ENCODE measurements around the gene MX2.
"Not testable (repeated sequence)": the region's sequence is repeated elsewhere in the genome, so short reads cannot be mapped to it uniquely, and the experiment has no call there.

Gene MX2

DNA sequence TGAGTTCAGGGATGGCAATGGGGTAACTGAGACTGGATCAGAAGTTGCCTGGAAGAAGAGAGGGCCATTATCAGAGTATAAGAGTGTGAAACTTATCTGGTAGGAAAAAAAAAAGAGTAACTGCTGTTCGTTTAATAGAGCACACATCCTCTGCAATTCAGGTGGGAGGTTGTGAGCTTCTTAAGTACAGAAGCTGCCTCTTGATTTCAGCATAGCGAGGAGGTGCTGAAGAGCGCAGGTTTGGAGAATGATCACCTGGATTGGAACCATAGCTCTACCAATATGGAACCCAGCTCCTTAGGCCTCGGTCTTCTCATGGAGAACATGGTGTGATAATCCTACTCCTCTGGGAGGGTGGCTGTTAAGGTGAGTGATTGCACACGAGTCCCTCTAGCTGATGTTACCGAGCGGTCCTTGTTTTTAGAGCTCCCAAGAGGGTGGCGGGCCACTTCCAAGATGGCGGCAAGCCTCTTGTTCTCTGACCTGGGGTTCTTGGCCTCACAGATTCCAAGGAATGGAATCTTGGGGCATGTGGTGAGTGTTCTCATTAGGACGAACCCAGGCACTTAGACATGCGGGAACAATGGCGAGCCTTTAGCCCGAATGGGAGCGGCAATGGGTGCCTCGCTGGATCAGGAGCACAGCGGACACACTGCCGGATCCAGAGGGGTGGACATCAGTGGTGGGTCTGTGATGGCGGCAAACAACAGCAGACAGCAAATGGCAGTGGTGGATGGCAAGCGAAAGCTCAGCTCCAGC, 60.9 kb downstream of the MX2 start:
- TF ChIP-seq CTCF (IDR thresholded peaks at IDR 0.05; ENCODE audit: low read length) = no peak
- no peak for TF ChIP-seq EZH2 (optimal IDR thresholded peaks at IDR 0.05; ENCODE audit: low read depth, low read length)
- TF ChIP-seq EZH2phosphoT487 (IDR thresholded peaks at IDR 0.05; ENCODE audit: low read length) = no peak
- Histone ChIP-seq H3K9me3 (replicated peaks; ENCODE audit: insufficient read depth, low read length) (no peaks in the 10 kb centered on the region), H2AFZ (ENCODE audit: low read length) (no peak overlapping the region), H3K9ac (ENCODE audit: low read length) (no peak overlapping the region), H3K4me1 (ENCODE audit: low read length) (peaks cover 13% of the 10 kb centered on the region), H3K4me2 (ENCODE audit: low read depth, low read length) (no peak overlapping the region), H3K27ac (ENCODE audit: low read length) (no peak overlapping the region), H3K4me3 (ENCODE audit: low read length) (no peak overlapping the region), H3F3A (ENCODE audit: insufficient read depth, low read length) (peaks cover 16% of the 10 kb centered on the region; the same call in 1 of the 2 replicates), H3K36me3 (replicated peaks; ENCODE audit: insufficient read depth, low read length) (no peaks in the 10 kb centered on the region), H3K9me2 (replicated peaks; ENCODE audit: insufficient read depth, low read length) (no peaks in the 10 kb centered on the region), H3K79me2 (ENCODE audit: low read length) (no peaks in the 10 kb centered on the region), H3K27me3 (replicated peaks; ENCODE audit: insufficient read depth, low read length) (no peaks in the 10 kb centered on the region), H4K20me1 (ENCODE audit: insufficient read depth, low read length) (no peaks in the 10 kb centered on the region)
- no peak for DNase-seq

- not testable (repeated sequence) for H2AFZ ChIP-seq (ENCODE audit: low read length); DNase-seq
These were observed 61.4 kb downstream of the MX2 start for GRCh38 chr21:41423305-41423636.

GRCh38 chr21:41425588-41425953, 63.7 kb downstream of the MX2 start:
- peaks cover 5% of the 10 kb centered on the region; the same call in 1 of the 2 replicates for H3K4me1 ChIP-seq (ENCODE audit: low read length)
- peak overlapping the region; percentile 33; the same call in 1 of the 2 replicates for H3K27ac ChIP-seq (ENCODE audit: low read length)
- H4K20me1 ChIP-seq (ENCODE audit: insufficient read depth, low read length) = no peaks in the 10 kb centered on the region
- DNase-seq = no peak
- no peaks in the 10 kb centered on the region for H3K79me2 ChIP-seq (ENCODE audit: low read length)
- peak overlapping the region; percentile 75 for H3K4me3 ChIP-seq (ENCODE audit: low read length)
- H3K36me3 ChIP-seq (replicated peaks; ENCODE audit: insufficient read depth, low read length) = no peaks in the 10 kb centered on the region
- H3K9ac ChIP-seq (ENCODE audit: low read length) = peak overlapping the region; percentile 68
- TF ChIP-seq EZH2phosphoT487 (IDR thresholded peaks at IDR 0.05; ENCODE audit: low read length) (no peak), CTCF (IDR thresholded peaks at IDR 0.05; ENCODE audit: low read length) (no peak)
- H3F3A ChIP-seq (ENCODE audit: insufficient read depth, low read length) = peaks cover 9% of the 10 kb centered on the region; the same call in 1 of the 2 replicates
- H3K9me2 ChIP-seq (replicated peaks; ENCODE audit: insufficient read depth, low read length) = no peaks in the 10 kb centered on the region
- H3K4me2 ChIP-seq (ENCODE audit: low read depth, low read length) = peak overlapping the region; percentile 87
- peak overlapping the region; percentile 90 for H2AFZ ChIP-seq (ENCODE audit: low read length)
- no peaks in the 10 kb centered on the region for H3K9me3 ChIP-seq (replicated peaks; ENCODE audit: insufficient read depth, low read length)
- H3K27me3 ChIP-seq (replicated peaks; ENCODE audit: insufficient read depth, low read length) = no peaks in the 10 kb centered on the region

More at GRCh38 chr21:41423305-41423636, 61.4 kb downstream of the MX2 start:
- not testable (repeated sequence) for H3K79me2 ChIP-seq (ENCODE audit: low read length); H3K9me2 ChIP-seq (replicated peaks; ENCODE audit: insufficient read depth, low read length); H3K9me3 ChIP-seq (replicated peaks; ENCODE audit: insufficient read depth, low read length); H3K4me2 ChIP-seq (ENCODE audit: low read depth, low read length); H3K36me3 ChIP-seq (replicated peaks; ENCODE audit: insufficient read depth, low read length); H3K27ac ChIP-seq (ENCODE audit: low read length); H3K4me3 ChIP-seq (ENCODE audit: low read length); H3K9ac ChIP-seq (ENCODE audit: low read length); H3K27me3 ChIP-seq (replicated peaks; ENCODE audit: insufficient read depth, low read length); H4K20me1 ChIP-seq (ENCODE audit: insufficient read depth, low read length)
- peaks cover 13% of the 10 kb centered on the region for H3K4me1 ChIP-seq (ENCODE audit: low read length)
- peaks cover 16% of the 10 kb centered on the region; the same call in 1 of the 2 replicates for H3F3A ChIP-seq (ENCODE audit: insufficient read depth, low read length)

Measured in MM.1S (cell line).